Upper lobe of right lung (tissue), 1 donor: ENCODE measurements around the gene RASL11B. TPM values are rescaled to one million over a fixed set of nuclear protein-coding genes. Genes with fewer than 3 reads are reported as not detected.

Source experiments
- ATAC-seq: fragments of 200-7000 bp; cut with Tn5 transposase; one replicate; pipeline ENCODE4 v1.9.1; 2020; ENCODE audit warnings: mild to moderate bottlenecking, moderate library complexity
- DNase-seq: peaks from one replicate; pipeline ENCODE4 v3.0.0-alpha.2; 2020
- H3K27ac ChIP-seq: fragments of 200-600 bp; one replicate; pipeline ENCODE4 v1.8.0; 2022
- H3K27me3 ChIP-seq: fragments of 200-600 bp; one replicate; pipeline ENCODE4 v1.8.0; 2022; ENCODE audit warnings: mild to moderate bottlenecking
- H3K36me3 ChIP-seq: fragments of 200-600 bp; one replicate; pipeline ENCODE4 v1.8.0; 2022
- H3K4me1 ChIP-seq: fragments of 200-600 bp; one replicate; pipeline ENCODE4 v1.8.0; 2022
- H3K4me3 ChIP-seq: fragments of 200-600 bp; one replicate; pipeline ENCODE4 v1.8.0; 2022; ENCODE audit warnings: mild to moderate bottlenecking
- H3K9me3 ChIP-seq: fragments of 200-600 bp; one replicate; pipeline ENCODE4 v1.8.0; 2022
- intact Hi-C: fragments of 100-400 bp; cut with DNase I; formaldehyde crosslinking; loops from one replicate; pipeline ENCODE4 v1.11.0; 2022
- total RNA-seq: library from RNA; stranded (reverse); fragmentation: NEBNext Ultra II Directional; extraction: Animal tissue kit (Norgen Biotek cat#: 25700); gene quantifications from one replicate; pipeline ENCODE4 v1.2.1, GENCODE V29; 2021
- TF ChIP-seq, protein P1 (sequence below): fragments of 200-600 bp; IDR thresholded peaks from one replicate; pipeline ENCODE4 v1.8.0; 2022; ENCODE audit warnings: antibody characterized with exemption
- donor health status: DM: no; HTN: yes; CAD: no; lungs with severe emphysema.

Gene RASL11B
- total RNA-seq, 1 donor from 2014 or later = 2.2 TPM

- Histone ChIP-seq H3K27me3 (peaks cover 4% of the 10 kb centered on the region), H3K4me1 (peaks cover 5% of the 10 kb centered on the region), H3K9me3 (no peaks in the 10 kb centered on the region), H3K27ac (no peak overlapping the region), H3K4me3 (no peak overlapping the region), H3K36me3 (no peaks in the 10 kb centered on the region)
- DNase-seq (no peak), ATAC-seq (no peak)
- TF ChIP-seq, protein P1, sequence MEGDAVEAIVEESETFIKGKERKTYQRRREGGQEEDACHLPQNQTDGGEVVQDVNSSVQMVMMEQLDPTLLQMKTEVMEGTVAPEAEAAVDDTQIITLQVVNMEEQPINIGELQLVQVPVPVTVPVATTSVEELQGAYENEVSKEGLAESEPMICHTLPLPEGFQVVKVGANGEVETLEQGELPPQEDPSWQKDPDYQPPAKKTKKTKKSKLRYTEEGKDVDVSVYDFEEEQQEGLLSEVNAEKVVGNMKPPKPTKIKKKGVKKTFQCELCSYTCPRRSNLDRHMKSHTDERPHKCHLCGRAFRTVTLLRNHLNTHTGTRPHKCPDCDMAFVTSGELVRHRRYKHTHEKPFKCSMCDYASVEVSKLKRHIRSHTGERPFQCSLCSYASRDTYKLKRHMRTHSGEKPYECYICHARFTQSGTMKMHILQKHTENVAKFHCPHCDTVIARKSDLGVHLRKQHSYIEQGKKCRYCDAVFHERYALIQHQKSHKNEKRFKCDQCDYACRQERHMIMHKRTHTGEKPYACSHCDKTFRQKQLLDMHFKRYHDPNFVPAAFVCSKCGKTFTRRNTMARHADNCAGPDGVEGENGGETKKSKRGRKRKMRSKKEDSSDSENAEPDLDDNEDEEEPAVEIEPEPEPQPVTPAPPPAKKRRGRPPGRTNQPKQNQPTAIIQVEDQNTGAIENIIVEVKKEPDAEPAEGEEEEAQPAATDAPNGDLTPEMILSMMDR = no peak
- intact Hi-C loops = no loop called here
Measured at GRCh38 chr4:52856801-52857200, 5.3 kb upstream of the RASL11B start.

DNA sequence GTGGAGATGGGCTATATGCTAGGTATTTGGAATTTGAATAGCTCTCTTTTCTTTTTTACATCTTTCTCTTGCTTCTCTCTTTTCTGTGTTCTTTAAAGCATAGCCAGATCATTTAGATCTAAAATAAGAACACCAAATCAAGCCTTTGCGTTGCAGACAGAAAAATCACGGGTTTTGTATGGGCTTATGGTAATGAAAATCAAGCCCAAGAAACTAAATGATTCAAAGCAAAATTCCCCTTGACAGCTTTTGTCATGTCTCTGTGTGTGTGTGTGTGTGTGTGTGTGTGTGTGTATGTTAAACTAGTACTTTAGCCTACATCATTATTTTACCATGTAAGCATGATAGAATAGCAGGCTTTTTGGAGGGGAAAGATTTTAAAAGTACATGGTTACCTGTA, 1.8 kb upstream of the RASL11B start:
- no peak overlapping the region for H3K27ac ChIP-seq
- H3K27me3 ChIP-seq = peaks cover 15% of the 10 kb centered on the region
- peaks cover 17% of the 10 kb centered on the region for H3K4me1 ChIP-seq
- TF ChIP-seq, protein P1 = no peak
- H3K36me3 ChIP-seq = no peaks in the 10 kb centered on the region
- DNase-seq (no peak), ATAC-seq (no peak)
- intact Hi-C loops = loop anchor here (10.0 kb wide), 1 partner anchor 116 kb away; no protein-coding TSS in a partner anchor
- no peaks in the 10 kb centered on the region for H3K9me3 ChIP-seq
- H3K4me3 ChIP-seq = no peak overlapping the region

DNA sequence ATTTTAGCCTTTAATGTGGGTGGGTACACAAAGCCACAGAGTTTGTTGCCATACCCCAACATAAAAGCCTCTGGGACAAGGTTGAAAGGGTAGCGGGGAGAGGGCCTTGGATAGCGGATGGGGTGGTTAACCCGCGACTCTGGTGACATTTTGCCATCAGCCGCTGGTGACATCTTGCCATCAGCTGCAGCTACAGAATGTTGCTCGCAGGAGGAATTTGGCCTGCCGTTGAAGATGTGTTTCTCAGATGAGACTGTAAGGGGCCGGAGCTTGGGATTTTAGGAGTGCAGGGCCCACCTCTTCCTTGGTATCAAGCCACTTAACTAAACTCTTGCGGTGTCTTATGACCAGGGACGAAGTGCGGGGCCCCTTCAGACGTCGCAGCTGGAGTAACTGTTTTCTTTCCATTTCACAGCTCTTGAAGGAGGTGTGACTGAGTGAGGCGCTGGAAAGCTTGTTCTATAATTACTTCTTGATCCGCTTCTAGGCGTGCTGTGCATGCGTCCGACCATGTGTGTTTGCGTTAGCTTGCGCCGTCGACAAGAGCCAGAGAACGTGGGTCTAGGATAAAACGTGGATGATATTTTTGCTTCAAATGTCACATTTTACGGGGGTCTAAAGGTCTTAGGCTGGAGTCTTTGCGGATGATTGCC, 820 bp upstream of the RASL11B start:
- intact Hi-C loops = loop anchor here (10.0 kb wide), 1 partner anchor 116 kb away; no protein-coding TSS in a partner anchor
- no peaks in the 10 kb centered on the region for H3K36me3 ChIP-seq
- no peaks in the 10 kb centered on the region for H3K9me3 ChIP-seq
- ATAC-seq = no peak
- peaks cover 18% of the 10 kb centered on the region for H3K4me1 ChIP-seq
- peaks cover 15% of the 10 kb centered on the region for H3K27me3 ChIP-seq
- TF ChIP-seq, protein P1 = no peak
- DNase-seq = no peak
- peak overlapping the region; percentile 11 for H3K27ac ChIP-seq
- H3K4me3 ChIP-seq = peak overlapping the region; percentile 69

DNA sequence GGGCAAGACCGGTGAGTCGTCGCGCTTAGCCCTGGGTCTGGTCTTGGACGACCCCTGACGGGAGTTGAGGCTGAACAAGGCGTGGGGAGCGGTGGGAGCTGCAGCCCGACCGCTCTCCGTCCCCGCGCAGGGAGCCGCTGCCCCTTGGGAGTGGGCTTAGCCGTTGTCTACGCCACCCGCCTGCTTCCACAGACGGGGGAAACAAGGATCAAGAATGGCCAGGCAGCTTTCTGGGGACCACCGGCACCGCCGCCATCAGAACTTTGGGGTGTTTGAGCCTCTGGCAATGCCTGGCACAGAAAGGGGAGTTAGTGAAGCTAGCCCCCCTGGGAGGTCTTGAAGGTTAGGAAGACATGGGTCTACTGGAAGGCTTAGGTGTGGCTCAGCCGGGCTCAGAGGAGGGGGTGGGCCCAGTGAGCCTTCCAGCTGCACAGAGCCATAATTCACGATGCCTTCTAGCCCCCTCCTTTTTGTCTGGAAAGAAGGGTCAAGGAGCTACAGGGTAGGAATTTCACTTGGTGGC, 583 bp downstream of the RASL11B start:
- Histone ChIP-seq H3K36me3 (no peaks in the 10 kb centered on the region), H3K27ac (no peak overlapping the region), H3K27me3 (peaks cover 15% of the 10 kb centered on the region), H3K4me3 (peak overlapping the region; percentile 69), H3K4me1 (peaks cover 18% of the 10 kb centered on the region), H3K9me3 (no peaks in the 10 kb centered on the region)
- TF ChIP-seq, protein P1 = no peak
- intact Hi-C loops = loop anchor here (10.0 kb wide), 1 partner anchor 118 kb away; no protein-coding TSS in a partner anchor
- no peak for DNase-seq
- no peak for ATAC-seq

DNA sequence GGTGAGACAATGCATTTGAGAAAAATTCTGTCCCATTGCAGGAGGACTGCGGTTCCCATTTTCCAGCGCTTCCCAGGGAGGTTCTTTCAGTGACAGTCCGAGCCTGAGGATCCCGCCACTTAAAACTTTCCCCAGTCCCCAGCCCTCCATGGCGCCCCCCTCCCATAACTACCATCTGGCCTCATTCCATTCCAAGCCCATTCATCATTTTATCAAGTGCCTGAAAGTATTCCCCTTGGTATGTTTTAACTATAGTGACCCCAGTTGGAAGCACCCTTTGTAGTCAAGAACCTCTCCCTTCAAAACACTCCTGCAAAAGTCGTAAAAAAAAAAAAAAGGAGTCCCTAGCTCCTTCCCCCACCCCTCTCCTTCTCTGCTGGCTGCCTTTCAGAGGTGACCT, 1.2 kb downstream of the RASL11B start:
- Histone ChIP-seq H3K4me3 (no peak overlapping the region), H3K9me3 (no peaks in the 10 kb centered on the region), H3K27ac (no peak overlapping the region), H3K4me1 (peaks cover 18% of the 10 kb centered on the region), H3K36me3 (no peaks in the 10 kb centered on the region), H3K27me3 (peaks cover 15% of the 10 kb centered on the region)
- TF ChIP-seq, protein P1 = no peak
- ATAC-seq = no peak
- DNase-seq = no peak
- intact Hi-C loops = loop anchor here (10.0 kb wide), 1 partner anchor 119 kb away; no protein-coding TSS in a partner anchor
